Nephron progenitor cell (in vitro differentiated cells): ENCODE data around the gene STXBP5L.

Experiments
- DNase-seq: peaks from one replicate; pipeline ENCODE4 v3.0.0; 2021
- H3K27ac Mint-ChIP-seq: 2 replicates; pipeline ENCODE4 v1.8.0; 2021; ENCODE audit warnings: mild to moderate bottlenecking, moderate library complexity, mixed read lengths
- H3K27me3 Mint-ChIP-seq: 2 replicates; pipeline ENCODE4 v1.8.0; 2021; ENCODE audit warnings: mild to moderate bottlenecking, low read depth, mixed read lengths; ENCODE audit not compliant: poor library complexity
- H3K36me3 Mint-ChIP-seq: 2 replicates; pipeline ENCODE4 v1.8.0; 2021; ENCODE audit warnings: low read depth, mixed read lengths
- H3K4me1 Mint-ChIP-seq: 2 replicates; pipeline ENCODE4 v1.8.0; 2021; ENCODE audit warnings: mixed read lengths
- H3K4me3 Mint-ChIP-seq: 2 replicates; pipeline ENCODE4 v1.8.0; 2021; ENCODE audit warnings: mild to moderate bottlenecking, moderate library complexity, mixed read lengths
- H3K9me3 Mint-ChIP-seq: 2 replicates; pipeline ENCODE4 v1.8.0; 2021; ENCODE audit warnings: mild to moderate bottlenecking, moderate library complexity, mixed read lengths
- TF ChIP-seq, protein P1 (sequence below): fragments of 200-600 bp; sonication (generic); IDR thresholded peaks from 2 replicates; pipeline ENCODE4 v1.5.0; 2021; ENCODE audit warnings: antibody characterized with exemption

The STXBP5L gene

DNA sequence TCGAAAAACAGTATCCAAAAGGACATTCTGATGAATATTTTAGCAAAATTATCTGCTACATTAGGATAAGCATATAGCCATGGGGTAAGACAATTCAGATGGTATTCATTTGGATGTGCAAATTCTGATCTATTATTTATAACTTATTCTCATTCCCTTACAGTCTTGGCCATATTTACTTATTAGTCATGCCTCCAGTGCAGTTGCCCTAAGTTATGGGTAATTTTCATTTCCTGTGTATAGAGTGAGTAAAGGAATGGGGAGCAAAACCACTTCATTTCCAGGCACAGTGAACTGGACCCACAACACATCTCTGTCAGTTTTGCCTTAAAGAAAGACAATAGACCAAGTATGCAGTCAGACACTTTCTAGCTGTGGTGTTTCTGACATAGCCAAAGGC is 503.5 kb downstream of the STXBP5L start:
- H3K36me3 Mint-ChIP-seq, result no peaks in the 10 kb centered on the region
- H3K27me3 Mint-ChIP-seq, result no peaks in the 10 kb centered on the region
- no peak overlapping the region for H3K27ac Mint-ChIP-seq
- H3K4me3 Mint-ChIP-seq, result no peak overlapping the region
- no peaks in the 10 kb centered on the region for H3K9me3 Mint-ChIP-seq
- TF ChIP-seq, protein P1, sequence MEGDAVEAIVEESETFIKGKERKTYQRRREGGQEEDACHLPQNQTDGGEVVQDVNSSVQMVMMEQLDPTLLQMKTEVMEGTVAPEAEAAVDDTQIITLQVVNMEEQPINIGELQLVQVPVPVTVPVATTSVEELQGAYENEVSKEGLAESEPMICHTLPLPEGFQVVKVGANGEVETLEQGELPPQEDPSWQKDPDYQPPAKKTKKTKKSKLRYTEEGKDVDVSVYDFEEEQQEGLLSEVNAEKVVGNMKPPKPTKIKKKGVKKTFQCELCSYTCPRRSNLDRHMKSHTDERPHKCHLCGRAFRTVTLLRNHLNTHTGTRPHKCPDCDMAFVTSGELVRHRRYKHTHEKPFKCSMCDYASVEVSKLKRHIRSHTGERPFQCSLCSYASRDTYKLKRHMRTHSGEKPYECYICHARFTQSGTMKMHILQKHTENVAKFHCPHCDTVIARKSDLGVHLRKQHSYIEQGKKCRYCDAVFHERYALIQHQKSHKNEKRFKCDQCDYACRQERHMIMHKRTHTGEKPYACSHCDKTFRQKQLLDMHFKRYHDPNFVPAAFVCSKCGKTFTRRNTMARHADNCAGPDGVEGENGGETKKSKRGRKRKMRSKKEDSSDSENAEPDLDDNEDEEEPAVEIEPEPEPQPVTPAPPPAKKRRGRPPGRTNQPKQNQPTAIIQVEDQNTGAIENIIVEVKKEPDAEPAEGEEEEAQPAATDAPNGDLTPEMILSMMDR, result no peak
- no peak for DNase-seq
- no peaks in the 10 kb centered on the region for H3K4me1 Mint-ChIP-seq

GRCh38 chr3:121414924-121415323 is 506.9 kb downstream of the STXBP5L start:
- peaks cover 3% of the 10 kb centered on the region for H3K27me3 Mint-ChIP-seq
- TF ChIP-seq, protein P1, result no peak
- no peak overlapping the region for H3K27ac Mint-ChIP-seq
- DNase-seq, result no peak
- H3K9me3 Mint-ChIP-seq, result no peaks in the 10 kb centered on the region
- H3K4me3 Mint-ChIP-seq, result no peak overlapping the region
- H3K36me3 Mint-ChIP-seq, result no peaks in the 10 kb centered on the region
- no peaks in the 10 kb centered on the region for H3K4me1 Mint-ChIP-seq

DNA sequence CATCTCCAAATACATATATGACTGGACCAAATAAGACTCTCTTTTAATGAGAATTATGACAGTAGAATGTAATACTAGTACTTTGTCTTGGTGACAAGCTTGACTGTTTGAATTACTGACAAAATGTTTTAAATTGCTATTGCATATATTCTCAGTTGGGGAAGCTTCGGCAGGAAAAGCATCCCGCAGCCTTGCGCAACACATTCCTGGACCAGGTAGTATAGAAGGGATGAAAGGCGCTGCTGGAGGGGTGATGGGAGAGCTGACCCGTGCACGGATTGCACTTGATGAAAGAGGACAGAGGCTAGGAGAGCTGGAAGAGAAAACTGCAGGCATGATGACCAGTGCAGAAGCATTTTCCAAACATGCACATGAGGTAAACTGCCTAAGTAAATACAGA is 510.2 kb downstream of the STXBP5L start:
- TF ChIP-seq, protein P1, result no peak
- H3K4me1 Mint-ChIP-seq, result no peaks in the 10 kb centered on the region
- no peak overlapping the region for H3K4me3 Mint-ChIP-seq
- DNase-seq, result no peak
- no peaks in the 10 kb centered on the region for H3K9me3 Mint-ChIP-seq
- H3K27me3 Mint-ChIP-seq, result peaks cover 3% of the 10 kb centered on the region
- H3K36me3 Mint-ChIP-seq, result no peaks in the 10 kb centered on the region
- no peak overlapping the region for H3K27ac Mint-ChIP-seq

- no peak for DNase-seq
- Mint-ChIP-seq H3K9me3 (no peaks in the 10 kb centered on the region), H3K27ac (no peak overlapping the region), H3K4me1 (no peaks in the 10 kb centered on the region), H3K27me3 (no peaks in the 10 kb centered on the region), H3K4me3 (no peak overlapping the region), H3K36me3 (peaks cover 12% of the 10 kb centered on the region)
- TF ChIP-seq, protein P1, result no peak
Measured at GRCh38 chr3:121424549-121424948, 516.5 kb downstream of the STXBP5L start.

- H3K9me3 Mint-ChIP-seq, result peaks cover 4% of the 10 kb centered on the region
- peaks cover 45% of the 10 kb centered on the region for H3K36me3 Mint-ChIP-seq
- TF ChIP-seq, protein P1, result no peak
- H3K4me1 Mint-ChIP-seq, result no peaks in the 10 kb centered on the region
- H3K4me3 Mint-ChIP-seq, result no peak overlapping the region
- H3K27ac Mint-ChIP-seq, result no peak overlapping the region
- DNase-seq, result no peak
- no peaks in the 10 kb centered on the region for H3K27me3 Mint-ChIP-seq
Measured at GRCh38 chr3:121430664-121431215, 522.7 kb downstream of the STXBP5L start.

- H3K4me1 Mint-ChIP-seq, result no peaks in the 10 kb centered on the region
- no peak overlapping the region for H3K27ac Mint-ChIP-seq
- DNase-seq, result no peak
- no peak overlapping the region for H3K4me3 Mint-ChIP-seq
- peaks cover 45% of the 10 kb centered on the region for H3K36me3 Mint-ChIP-seq
- H3K27me3 Mint-ChIP-seq, result no peaks in the 10 kb centered on the region
- H3K9me3 Mint-ChIP-seq, result peaks cover 4% of the 10 kb centered on the region
- TF ChIP-seq, protein P1, result no peak
Measured at GRCh38 chr3:121431726-121432517, 523.9 kb downstream of the STXBP5L start.
